Esophagus muscularis mucosa (tissue), 3 donors: ENCODE measurements around the gene MAPK4.

Source experiments
- POLR2A ChIP-seq: fragments of 450-650 bp; IDR thresholded peaks from one replicate; pipeline ENCODE4 v1.6.1; 2017; ENCODE audit warnings: antibody characterized with exemption, moderate library complexity, mild to moderate bottlenecking, low read depth
- TF ChIP-seq, protein P1 (sequence below), 3 experiments: fragments of 200-600 bp in 2 of 3; fragments of 450-650 bp in 1 of 3; sonication (generic) in 2 of 3; IDR thresholded peaks; one replicate each; pipeline ENCODE4 v1.5.1; 2017 to 2019; ENCODE audit warnings: antibody characterized with exemption in 3 of 3, mild to moderate bottlenecking in 2 of 3, moderate library complexity in 1 of 3

DNA sequence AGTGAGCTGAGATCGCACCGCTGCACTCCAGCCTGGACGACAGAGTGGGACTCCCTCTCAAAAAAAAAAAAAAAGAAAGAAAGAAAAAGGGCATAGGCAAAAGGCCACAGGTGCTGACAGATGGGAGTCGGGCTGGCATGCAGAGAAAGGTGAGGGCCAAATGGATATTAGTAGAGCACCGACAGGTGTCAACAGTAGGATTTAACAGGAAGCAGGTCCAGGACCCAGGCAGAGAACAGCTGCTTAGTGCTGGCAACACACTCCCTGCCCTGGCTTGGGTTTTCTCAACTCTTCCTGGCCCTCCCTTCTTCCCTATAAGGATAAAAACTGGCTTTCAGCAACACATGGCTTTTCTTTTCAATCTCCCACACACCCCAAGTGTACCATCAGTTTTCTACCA lies 175.0 kb downstream of the MAPK4 start:
- TF ChIP-seq, protein P1, sequence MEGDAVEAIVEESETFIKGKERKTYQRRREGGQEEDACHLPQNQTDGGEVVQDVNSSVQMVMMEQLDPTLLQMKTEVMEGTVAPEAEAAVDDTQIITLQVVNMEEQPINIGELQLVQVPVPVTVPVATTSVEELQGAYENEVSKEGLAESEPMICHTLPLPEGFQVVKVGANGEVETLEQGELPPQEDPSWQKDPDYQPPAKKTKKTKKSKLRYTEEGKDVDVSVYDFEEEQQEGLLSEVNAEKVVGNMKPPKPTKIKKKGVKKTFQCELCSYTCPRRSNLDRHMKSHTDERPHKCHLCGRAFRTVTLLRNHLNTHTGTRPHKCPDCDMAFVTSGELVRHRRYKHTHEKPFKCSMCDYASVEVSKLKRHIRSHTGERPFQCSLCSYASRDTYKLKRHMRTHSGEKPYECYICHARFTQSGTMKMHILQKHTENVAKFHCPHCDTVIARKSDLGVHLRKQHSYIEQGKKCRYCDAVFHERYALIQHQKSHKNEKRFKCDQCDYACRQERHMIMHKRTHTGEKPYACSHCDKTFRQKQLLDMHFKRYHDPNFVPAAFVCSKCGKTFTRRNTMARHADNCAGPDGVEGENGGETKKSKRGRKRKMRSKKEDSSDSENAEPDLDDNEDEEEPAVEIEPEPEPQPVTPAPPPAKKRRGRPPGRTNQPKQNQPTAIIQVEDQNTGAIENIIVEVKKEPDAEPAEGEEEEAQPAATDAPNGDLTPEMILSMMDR (IDR thresholded peaks at IDR 0.05), result no peak
- no peak for TF ChIP-seq POLR2A
